Tibial artery (tissue), 4 donors: Measurements from ENCODE around the gene EEIG1.

Source experiments
- DNase-seq, 2 donors: peaks; one replicate each; pipeline ENCODE4 v3.0.0-alpha.2; 2019
- H3K27ac ChIP-seq, 2 donors: fragments of 200-600 bp; sonication (generic) in 1 of 2; 1 replicate in 1 of 2; 2 replicates in 1 of 2; pipeline ENCODE4 v1.5.1; 2018 to 2019; ENCODE audit warnings: mild to moderate bottlenecking in 1 of 2
- H3K27me3 ChIP-seq, 2 donors: fragments of 200-600 bp; sonication (generic) in 1 of 2; one replicate each; pipeline versions ENCODE4 v1.5.1 to v1.6.0; 2016 to 2019
- H3K36me3 ChIP-seq, 3 donors: fragments of 200-600 bp; sonication (generic) in 2 of 3; one replicate each; pipeline ENCODE4 v1.5.1; 2016 to 2019; ENCODE audit warnings: mild to moderate bottlenecking in 2 of 3
- H3K4me1 ChIP-seq, 4 donors: fragments of 200-600 bp; sonication (generic) in 2 of 4; 1 replicate in 3 of 4; 2 replicates in 1 of 4; pipeline ENCODE4 v1.5.1; 2016 to 2019
- H3K4me3 ChIP-seq, 2 donors: fragments of 200-600 bp; sonication (generic) in 1 of 2; 1 replicate in 1 of 2; 2 replicates in 1 of 2; pipeline ENCODE4 v1.5.1; 2018 to 2019; ENCODE audit warnings: mild to moderate bottlenecking in 2 of 2
- H3K9me3 ChIP-seq, 3 donors: fragments of 200-600 bp; sonication (generic) in 1 of 3; one replicate each; pipeline ENCODE4 v1.5.1; 2016 to 2019
- intact Hi-C: fragments of 100-400 bp; cut with DNase I; formaldehyde crosslinking; loops from one replicate; pipeline ENCODE4 v1.15.0; 2023; ENCODE audit warnings: low total_unique reads
- TF ChIP-seq, protein P1 (sequence below), 2 experiments: fragments of 200-600 bp in 1 of 2; fragments of 450-650 bp in 1 of 2; IDR thresholded peaks; one replicate each; pipeline ENCODE4 v1.5.1; 2017 to 2019; ENCODE audit warnings: antibody characterized with exemption in 2 of 2, mild to moderate bottlenecking in 1 of 2, moderate library complexity in 1 of 2

Gene EEIG1

DNA sequence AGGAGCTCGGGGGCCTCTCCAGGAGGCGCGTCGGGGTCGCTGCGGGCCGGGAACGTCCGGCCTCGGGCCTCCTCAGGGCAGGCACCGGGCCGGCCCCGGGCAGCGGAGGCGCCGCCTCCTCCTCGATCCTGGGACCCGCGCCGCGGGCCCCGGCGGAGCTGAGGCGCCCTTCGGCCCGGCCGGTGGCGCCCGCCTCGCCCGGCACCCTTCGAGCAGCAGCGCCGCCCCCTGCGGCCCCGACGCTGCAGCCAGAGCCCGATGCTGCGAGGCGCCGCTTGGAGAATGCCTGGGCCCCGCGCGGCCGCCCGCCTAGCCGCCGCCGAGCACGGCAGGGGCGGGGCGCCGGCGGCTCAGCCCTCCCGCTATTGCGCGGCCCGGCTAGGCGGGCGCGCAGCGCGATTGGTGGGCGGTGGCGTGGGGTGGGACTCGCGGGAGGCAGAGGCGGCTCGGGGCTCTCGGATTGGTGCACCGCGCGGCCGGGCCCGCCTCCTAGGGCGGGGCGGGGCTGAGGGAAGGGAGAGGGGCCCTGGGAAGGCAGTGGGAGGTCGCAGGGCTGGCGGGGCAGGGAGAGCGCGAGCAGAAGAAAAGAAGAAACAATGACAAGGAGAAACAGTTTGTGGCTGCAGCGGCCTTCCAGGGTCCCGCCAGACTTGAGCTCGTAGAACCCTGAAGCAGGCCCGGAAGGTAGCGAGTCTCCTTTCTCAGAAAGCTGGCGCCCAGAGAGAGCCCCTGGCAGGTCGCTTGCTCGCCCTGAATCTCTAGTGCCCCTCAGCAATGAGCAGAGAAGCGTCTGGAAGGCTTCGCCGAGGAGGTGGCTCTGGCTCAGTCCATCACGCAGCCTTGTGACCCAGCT, at the start of gene EEIG1:
TSS of gene EEIG1 (minus strand) at position 284 of the 853 bp plus-strand sequence. CDS start 852 bp downstream, outside the sequence.
- H3K36me3 ChIP-seq, result no peaks in the 10 kb centered on the region
- DNase-seq, result peak; percentile 94 to 98
- no peaks in the 10 kb centered on the region for H3K9me3 ChIP-seq
- H3K4me3 ChIP-seq, result peak within 1 kb of the TSS; percentile 69 to 76
- peak within 1 kb of the TSS; percentile 82 to 85 for H3K27ac ChIP-seq
- peaks cover 5 to 49% (median 38%) of the 10 kb centered on the region in 4 donors for H3K4me1 ChIP-seq
- intact Hi-C loops, result no loop called here
- TF ChIP-seq, protein P1, sequence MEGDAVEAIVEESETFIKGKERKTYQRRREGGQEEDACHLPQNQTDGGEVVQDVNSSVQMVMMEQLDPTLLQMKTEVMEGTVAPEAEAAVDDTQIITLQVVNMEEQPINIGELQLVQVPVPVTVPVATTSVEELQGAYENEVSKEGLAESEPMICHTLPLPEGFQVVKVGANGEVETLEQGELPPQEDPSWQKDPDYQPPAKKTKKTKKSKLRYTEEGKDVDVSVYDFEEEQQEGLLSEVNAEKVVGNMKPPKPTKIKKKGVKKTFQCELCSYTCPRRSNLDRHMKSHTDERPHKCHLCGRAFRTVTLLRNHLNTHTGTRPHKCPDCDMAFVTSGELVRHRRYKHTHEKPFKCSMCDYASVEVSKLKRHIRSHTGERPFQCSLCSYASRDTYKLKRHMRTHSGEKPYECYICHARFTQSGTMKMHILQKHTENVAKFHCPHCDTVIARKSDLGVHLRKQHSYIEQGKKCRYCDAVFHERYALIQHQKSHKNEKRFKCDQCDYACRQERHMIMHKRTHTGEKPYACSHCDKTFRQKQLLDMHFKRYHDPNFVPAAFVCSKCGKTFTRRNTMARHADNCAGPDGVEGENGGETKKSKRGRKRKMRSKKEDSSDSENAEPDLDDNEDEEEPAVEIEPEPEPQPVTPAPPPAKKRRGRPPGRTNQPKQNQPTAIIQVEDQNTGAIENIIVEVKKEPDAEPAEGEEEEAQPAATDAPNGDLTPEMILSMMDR (IDR thresholded peaks at IDR 0.05), result no peak
- no peaks in the 10 kb centered on the region for H3K27me3 ChIP-seq

DNA sequence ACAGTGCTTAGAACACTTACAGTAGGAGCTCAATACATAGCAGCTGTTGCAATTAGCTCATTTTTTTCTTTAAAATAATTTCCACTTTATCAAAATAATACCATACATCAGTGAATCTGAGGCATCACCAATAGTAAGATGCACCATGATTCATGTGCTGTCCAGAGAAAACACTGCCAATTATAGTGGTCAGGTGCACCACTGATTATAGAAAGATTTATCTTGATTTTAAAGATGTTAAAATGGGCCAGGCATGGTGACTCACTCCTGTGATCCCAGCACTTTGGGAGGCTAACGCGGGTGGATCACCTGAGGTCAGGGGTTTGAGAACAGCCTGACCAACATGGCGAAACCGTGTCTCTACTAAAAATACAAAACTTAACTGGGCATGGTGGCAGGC, 46.9 kb upstream of the EEIG1 start:
- no peak for DNase-seq
- H3K4me1 ChIP-seq, result no peaks in the 10 kb centered on the region
- intact Hi-C loops, result loop anchor here (10.0 kb wide), 1 partner anchor 433 kb away; no protein-coding TSS in a partner anchor
- H3K9me3 ChIP-seq, result no peaks in the 10 kb centered on the region
- no peak overlapping the region for H3K4me3 ChIP-seq
- TF ChIP-seq, protein P1 (IDR thresholded peaks at IDR 0.05), result no peak
- H3K27ac ChIP-seq, result no peak overlapping the region
- H3K27me3 ChIP-seq, result no peaks in the 10 kb centered on the region
- no peaks in the 10 kb centered on the region for H3K36me3 ChIP-seq

DNA sequence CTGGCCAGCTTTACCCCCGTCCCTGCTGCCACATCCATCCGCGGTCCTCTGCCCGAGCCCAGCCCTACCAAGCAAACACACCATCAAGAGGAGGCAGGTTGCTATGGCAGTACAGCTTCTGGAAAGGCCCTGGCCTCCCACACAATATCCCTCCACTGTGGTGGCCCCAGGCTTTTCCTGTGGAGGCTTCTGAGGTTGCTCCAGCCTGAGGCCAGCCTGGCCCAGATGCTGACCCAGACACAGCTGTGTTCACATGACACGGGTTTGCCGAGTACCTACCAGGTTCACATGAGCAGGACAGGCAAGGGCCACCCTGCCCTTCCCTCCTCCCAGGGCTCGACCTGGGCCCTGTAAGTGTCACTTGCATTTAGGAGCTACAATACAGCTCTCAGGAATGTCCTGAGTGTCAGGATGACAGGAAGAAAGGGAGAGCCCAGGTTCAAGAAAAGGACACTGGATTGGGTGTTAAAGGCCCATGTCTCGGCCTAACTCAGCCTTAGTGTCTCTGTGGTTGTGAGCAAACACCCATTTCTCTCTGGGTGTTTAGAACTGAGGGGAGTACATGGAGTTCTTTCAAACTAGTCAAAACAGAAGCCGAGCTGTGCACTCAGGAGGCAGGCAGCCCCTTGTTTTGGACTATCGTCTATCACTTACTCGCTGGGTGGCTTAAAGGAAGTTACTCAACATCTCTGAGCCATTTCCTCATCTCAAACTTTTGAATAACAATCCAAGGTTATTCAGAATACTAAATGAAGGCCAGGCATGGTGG, 46.2 kb upstream of the EEIG1 start:
- H3K27ac ChIP-seq, result no peak overlapping the region

DNA sequence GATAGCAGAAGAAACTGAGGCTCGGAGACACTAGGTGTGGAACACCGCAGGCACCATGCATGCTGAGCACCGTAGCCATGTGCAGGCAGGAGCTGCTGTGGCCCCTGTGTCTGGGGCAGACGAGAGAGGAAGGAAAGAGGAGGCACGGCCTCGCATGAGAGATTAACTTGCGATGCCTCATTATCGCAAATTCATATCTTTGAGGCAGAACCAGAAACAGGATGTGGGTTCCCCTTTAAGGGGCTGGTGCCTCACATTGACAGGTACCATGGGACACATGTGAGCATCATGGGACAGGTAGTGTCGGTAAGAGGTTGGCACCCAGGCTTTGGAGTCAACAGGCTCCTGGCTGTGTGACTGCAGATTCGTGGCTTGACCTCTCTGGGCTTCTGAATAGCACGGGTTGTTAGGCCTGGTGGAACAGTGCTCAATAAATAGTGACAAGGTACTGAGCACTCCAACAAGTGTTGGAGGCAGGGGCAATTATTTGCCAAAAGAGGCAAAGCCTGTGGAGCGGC, 45.5 kb upstream of the EEIG1 start:
- TF ChIP-seq, protein P1 (IDR thresholded peaks at IDR 0.05), result no peak
- no peak for DNase-seq
- H3K9me3 ChIP-seq, result no peaks in the 10 kb centered on the region
- intact Hi-C loops, result loop anchor here (10.0 kb wide), 1 partner anchor 432 kb away; no protein-coding TSS in a partner anchor
- H3K27me3 ChIP-seq, result no peaks in the 10 kb centered on the region
- no peak overlapping the region for H3K4me3 ChIP-seq
- H3K36me3 ChIP-seq, result no peaks in the 10 kb centered on the region
- no peak overlapping the region for H3K27ac ChIP-seq
- no peaks in the 10 kb centered on the region for H3K4me1 ChIP-seq

More for the DNA sequence above, 46.2 kb upstream of the EEIG1 start:
- Histone ChIP-seq H3K36me3 (no peaks in the 10 kb centered on the region), H3K27me3 (no peaks in the 10 kb centered on the region), H3K9me3 (no peaks in the 10 kb centered on the region), H3K4me1 (no peaks in the 10 kb centered on the region), H3K4me3 (no peak overlapping the region)
- intact Hi-C loops, result loop anchor here (10.0 kb wide), 1 partner anchor 432 kb away; no protein-coding TSS in a partner anchor
- TF ChIP-seq, protein P1 (IDR thresholded peaks at IDR 0.05), result no peak
- DNase-seq, result no peak

DNA sequence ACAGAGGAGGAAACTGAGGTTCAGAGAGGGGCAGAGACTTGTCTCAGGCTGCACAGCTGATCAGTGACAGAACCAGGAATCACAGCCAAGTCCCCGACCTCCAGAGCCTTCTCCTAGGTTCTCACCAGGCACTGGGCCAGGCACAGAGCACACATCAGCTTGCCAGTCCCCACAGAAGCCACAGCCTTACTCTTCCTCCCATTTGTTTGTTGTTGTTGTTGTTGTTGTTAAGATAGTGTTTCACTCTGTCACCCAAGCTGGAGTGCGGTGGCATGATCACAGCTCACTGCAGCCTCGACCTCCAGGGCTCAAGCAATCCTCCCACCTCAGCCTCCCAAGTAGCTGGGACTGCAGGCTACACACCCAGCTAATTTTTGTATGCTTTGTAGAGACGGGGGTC, 44.9 kb upstream of the EEIG1 start:
- Histone ChIP-seq H3K9me3 (no peaks in the 10 kb centered on the region), H3K27ac (no peak overlapping the region), H3K27me3 (no peaks in the 10 kb centered on the region), H3K4me3 (no peak overlapping the region), H3K36me3 (no peaks in the 10 kb centered on the region), H3K4me1 (no peaks in the 10 kb centered on the region)
- intact Hi-C loops, result loop anchor here (10.0 kb wide), 1 partner anchor 431 kb away; no protein-coding TSS in a partner anchor
- TF ChIP-seq, protein P1 (IDR thresholded peaks at IDR 0.05), result no peak
- no peak for DNase-seq
